ENCODE results near the gene BTNL9. TPM values are rescaled to one million over a fixed set of nuclear protein-coding genes. Genes with fewer than 3 reads are reported as not detected.
"Not testable (repeated sequence)": the region's sequence is repeated elsewhere in the genome, so short reads cannot be mapped to it uniquely, and the experiment has no call there.

The BTNL9 gene
- total RNA-seq, 4 donors from 2014 or later, result 42.0 to 649 (median 160) TPM

- DNase-seq (ENCODE audit: low spot score) (no peak), ATAC-seq (ENCODE audit: low FRiP score) (no peak)
- no peak for TF ChIP-seq CTCF (IDR thresholded peaks at IDR 0.05)
These were observed 3.4 kb downstream of the BTNL9 start for GRCh38 chr5:181043285-181044092.

GRCh38 chr5:181044093-181044599 lies 4.1 kb downstream of the BTNL9 start:
- no peak for TF ChIP-seq CTCF (IDR thresholded peaks at IDR 0.05)
- ATAC-seq (ENCODE audit: low FRiP score) (no peak), DNase-seq (ENCODE audit: low spot score) (no peak)

GRCh38 chr5:181044662-181045305 lies 4.7 kb downstream of the BTNL9 start:
- ATAC-seq (ENCODE audit: low FRiP score) (no peak), DNase-seq (ENCODE audit: low spot score) (no peak)
- no peak for TF ChIP-seq CTCF (IDR thresholded peaks at IDR 0.05)

- TF ChIP-seq CTCF (IDR thresholded peaks at IDR 0.05), result no peak
- ATAC-seq (ENCODE audit: low FRiP score) (no peak), DNase-seq (ENCODE audit: low spot score) (no peak)
These were observed 5.2 kb downstream of the BTNL9 start for GRCh38 chr5:181045316-181045715.

GRCh38 chr5:181045857-181046256 lies 5.8 kb downstream of the BTNL9 start:
- not testable (repeated sequence) for ATAC-seq (ENCODE audit: low FRiP score); DNase-seq (ENCODE audit: low spot score)

- ATAC-seq (ENCODE audit: low FRiP score) (no peak), DNase-seq (ENCODE audit: low spot score) (no peak)
- TF ChIP-seq CTCF (IDR thresholded peaks at IDR 0.05), result no peak
These were observed 7.2 kb downstream of the BTNL9 start for GRCh38 chr5:181047288-181047687.

- DNase-seq (ENCODE audit: low spot score), result no peak
- ATAC-seq (ENCODE audit: low FRiP score), result no peak
- TF ChIP-seq CTCF (IDR thresholded peaks at IDR 0.05), result no peak
These were observed 7.9 kb downstream of the BTNL9 start for GRCh38 chr5:181047921-181048320.

Measured in omental fat pad (tissue), 4 donors.